A673 (cell line): ENCODE data around the gene SNCB.

ENCODE experiments used
- CTCF ChIP-seq: fragments of 300-800, 200-600 bp; sonication (generic); conservative IDR thresholded peaks from 2 replicates; pipeline ENCODE4 v1.5.1; 2017; ENCODE audit warnings: low read depth, mild to moderate bottlenecking, antibody characterized with exemption, low read length, moderate library complexity, mixed read lengths
- EZH2 ChIP-seq: fragments of 200-600 bp; sonication (generic); IDR thresholded peaks from 2 replicates; pipeline ENCODE4 v1.6.1; 2017; ENCODE audit warnings: borderline replicate concordance, low read depth, mild to moderate bottlenecking, mixed read lengths, antibody characterized with exemption, low read length; ENCODE audit not compliant: poor library complexity, severe bottlenecking

GRCh38 chr5:176595386-176595943 lies 34.9 kb downstream of the SNCB start:
- TF ChIP-seq CTCF: no peak
- TF ChIP-seq EZH2: no peak
